GM18508 (cell line): ENCODE measurements around the gene PLXDC1.
"Not testable (repeated sequence)": the region's sequence is repeated elsewhere in the genome, so short reads cannot be mapped to it uniquely, and the experiment has no call there.

ENCODE experiments used
- ATAC-seq: cut with Tn5 transposase; IDR thresholded peaks from one replicate; pipeline ENCODE4 v1.9.1; 2021; ENCODE audit warnings: moderate number of reproducible peaks; ENCODE audit not compliant: insufficient read depth, unreplicated experiment

The PLXDC1 gene

DNA sequence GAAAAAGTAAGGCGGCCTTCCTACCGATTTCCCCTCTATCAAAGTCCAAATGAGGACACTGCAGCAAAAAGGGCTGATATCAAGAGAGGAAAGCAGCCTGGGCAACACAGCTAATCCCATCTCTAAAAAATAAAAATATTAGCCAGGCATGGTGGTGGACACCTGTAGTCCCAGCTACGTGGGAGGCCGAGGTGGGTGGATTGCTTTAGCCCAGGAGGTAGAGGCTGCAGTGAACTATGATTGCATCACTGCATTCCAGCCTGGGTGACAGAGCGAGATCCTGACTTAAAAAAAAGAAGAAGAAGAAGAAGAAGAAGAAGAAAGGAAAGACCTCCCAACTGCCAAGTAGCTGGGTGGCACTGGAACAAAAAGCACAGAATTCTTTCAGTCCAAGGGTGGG, 31.6 kb upstream of the PLXDC1 start:
- ATAC-seq: no peak

DNA sequence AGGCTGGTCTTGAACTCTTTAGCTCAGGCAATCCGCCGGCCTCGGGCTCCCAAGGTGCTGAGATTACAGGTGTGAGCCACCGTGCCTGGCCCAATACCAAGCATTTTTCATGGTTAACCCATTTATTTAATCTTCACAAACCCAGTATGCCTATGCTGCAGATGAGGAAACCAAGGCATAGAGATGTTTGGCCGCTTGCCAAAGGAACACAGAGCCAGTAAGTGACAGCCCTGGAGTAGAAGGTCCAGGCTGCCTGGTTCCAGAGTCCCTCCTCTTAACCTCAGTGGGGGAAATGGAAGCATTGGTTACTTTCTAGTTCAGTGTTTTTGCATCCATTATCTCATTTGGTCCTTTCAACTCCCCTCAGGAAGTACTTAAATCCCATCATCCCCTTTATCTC, 29.9 kb upstream of the PLXDC1 start:
- no peak for ATAC-seq

DNA sequence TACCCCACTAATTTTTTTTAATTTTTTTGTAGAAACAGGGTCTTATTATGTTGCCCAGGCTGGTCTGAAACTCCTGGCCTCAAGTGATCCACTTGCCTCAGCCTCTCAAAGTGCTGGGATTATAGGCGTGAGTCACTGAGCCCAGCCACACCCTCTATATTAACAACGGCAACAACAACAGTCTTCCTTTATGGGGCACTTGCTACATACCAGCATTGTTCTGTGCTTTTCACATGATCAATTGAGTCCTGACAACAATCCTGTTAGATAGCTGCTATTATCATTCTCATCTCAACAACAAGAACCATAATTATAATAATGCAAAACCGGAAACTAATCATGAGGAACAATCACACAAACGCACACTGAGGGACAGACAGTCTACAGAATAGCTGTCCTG, 27.1 kb upstream of the PLXDC1 start:
- ATAC-seq: no peak

DNA sequence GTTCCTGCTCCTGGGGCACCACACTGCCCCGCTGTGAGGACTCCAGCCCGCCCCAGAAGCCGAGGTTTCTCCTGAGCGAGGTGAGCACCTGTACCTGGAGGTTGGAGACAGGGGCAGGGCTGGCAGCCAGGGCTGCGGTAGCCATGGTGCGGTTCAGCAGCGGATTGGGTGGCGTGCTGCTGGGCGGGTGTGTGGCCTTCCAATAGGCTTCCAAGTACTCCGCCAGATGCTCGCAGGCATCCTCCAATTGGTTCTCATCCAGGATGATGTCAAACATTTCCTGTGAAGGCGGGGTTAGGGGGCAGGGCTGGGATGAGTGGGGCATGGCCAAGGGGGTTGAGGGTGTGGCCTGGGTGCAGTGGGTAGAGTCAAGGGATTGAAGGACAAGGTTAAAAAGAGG, 25.8 kb upstream of the PLXDC1 start:
- ATAC-seq: no peak

DNA sequence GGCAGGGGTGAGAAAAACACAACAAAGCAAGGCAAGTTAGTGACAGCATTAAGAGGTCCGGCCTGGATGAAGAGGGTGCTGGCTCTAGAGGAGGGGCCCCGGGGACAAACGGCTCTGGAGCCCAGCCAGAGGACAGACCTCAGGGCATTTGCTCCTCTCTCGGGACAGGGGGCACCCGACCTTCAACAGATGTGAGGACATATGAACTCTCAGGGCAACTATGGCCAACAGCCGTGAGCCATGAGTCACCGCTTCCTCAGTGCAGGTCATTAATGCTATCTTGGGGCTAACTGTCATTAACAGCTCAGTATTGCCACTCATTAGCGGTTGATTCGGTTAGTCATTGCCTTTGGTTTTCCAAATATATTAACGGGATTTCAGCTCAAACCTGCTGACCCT, 24.3 kb upstream of the PLXDC1 start:
- no peak for ATAC-seq

DNA sequence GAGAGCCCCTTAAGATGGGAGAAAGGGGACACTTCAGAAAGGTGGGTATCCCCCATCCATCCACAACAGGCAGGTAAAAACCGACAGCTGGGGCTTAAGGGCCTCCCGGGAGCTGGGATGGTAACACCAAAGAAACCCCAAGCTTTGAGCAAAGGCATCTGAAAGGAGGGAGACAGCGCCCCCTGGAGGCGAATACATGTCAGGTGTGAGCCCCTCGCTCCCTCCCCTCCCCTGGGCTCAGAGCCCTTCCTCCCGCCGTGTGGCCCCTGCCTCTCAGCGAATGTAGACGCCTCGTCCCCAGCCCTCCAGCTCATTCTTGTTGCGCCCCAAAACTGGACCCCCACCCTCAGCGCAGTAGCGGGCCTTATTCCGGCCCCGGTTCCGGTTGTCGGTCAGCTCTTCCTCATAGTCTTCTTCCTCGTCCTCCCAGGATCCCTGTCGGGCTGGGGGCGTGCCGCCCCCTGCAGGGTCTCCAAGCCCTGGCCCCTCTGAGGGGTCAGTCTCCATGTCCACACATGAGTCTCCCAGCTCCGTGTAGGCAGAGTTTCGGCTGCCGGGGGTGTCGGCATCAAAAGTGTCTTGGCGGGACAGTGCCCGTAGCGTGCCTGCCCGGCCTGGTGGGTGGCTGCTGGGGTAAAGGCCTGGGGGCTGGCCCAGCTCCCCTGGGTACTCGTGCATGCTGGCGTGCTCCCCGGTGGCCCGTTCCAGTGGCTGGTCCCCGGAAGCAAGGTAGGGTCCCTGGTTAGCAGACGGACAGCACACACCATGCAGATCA, 23.7 kb upstream of the PLXDC1 start:
- no peak for ATAC-seq

DNA sequence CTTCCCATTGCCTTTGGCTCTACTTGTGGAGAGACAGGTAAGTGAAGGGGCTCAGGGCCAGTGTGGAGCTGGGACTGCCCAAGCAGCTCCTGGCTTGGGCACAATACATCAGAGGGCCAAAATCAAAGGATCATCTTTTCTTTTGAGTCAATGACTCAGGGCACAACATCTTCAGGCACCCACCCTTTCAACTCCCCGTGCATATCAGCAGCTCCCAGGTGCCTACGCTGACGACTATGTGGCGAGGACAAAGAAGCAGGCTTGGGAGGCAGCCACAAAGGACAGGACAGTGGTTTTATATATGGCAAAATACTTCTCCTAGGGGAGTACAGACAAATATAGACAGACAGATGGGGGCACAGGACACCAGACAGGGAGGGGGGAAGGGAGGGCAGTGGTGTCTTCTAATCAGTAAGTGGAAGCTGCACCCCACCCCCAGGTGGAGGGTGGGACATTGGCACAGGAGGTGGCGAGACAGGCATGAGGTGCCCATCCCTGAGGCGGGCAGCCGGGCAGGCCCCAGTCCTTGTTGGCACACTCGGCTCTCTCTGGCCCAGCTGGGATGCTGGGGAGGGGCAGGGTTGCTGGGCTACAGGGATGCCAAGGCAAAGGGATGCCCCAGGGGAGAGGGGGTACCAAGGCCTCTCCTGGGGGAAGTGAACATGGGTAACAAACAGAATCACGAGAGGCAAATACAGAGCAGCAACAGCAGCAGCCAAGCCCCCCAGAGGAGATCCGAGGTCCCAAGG, 22.3 kb upstream of the PLXDC1 start:
- no peak for ATAC-seq

DNA sequence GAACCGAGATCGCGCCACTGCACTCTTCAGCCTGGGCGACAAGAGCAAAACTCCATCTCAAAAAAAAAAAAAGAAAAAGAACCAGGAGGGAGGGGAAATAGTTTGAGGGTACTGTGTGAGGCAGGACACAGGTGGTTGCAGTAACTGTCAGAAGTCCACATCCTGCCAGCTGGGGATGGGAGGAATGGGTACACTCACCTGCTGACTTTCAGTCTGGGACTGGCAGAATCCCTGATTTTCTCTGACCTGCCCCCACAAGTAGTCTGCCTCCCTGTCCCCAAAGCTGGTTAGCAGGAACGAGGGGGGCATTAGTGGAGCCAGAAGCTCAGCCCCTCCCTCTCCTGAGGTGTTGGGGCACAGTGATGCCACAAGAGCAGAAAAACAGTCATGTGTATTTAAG, 21.6 kb upstream of the PLXDC1 start:
- ATAC-seq: no peak

DNA sequence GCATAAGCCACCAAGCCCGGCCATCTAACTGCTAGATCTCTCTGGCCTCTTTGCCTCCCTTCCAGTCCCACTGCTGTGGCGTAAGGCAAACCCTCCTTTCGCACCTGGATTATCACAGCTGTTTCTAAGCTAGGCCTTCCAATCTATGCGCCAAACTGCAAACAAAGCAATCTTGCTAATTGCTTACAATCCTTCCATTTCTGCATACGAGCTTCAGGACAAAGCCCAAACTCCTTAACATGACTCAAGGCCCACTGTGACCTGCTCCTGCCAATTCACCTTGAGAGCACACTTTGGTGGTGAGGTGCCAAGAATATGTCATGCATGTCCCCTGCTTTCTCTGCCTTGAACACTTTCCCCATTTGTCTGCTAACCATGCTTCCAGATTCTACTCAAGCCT, 20.5 kb upstream of the PLXDC1 start:
- ATAC-seq: no peak

DNA sequence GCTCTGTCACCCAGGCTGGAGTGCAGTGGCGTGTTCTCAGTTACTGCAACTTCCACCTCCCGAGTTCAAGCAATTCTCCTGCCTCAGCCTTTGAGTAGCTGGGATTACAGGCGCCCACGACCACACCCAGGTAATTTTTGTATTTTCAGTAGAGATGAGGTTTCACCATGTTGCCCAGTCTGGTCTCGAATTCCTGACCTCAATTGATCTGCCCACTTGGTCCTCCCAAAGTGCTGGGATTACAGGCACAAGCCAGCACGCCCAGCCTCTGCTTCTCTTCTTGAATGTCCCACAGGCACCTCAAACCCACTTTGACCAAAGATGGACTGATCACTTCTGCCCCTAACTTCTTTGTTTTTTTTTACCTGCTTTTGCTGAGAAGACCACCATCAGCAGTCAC, 19.1 kb upstream of the PLXDC1 start:
- ATAC-seq: no peak

DNA sequence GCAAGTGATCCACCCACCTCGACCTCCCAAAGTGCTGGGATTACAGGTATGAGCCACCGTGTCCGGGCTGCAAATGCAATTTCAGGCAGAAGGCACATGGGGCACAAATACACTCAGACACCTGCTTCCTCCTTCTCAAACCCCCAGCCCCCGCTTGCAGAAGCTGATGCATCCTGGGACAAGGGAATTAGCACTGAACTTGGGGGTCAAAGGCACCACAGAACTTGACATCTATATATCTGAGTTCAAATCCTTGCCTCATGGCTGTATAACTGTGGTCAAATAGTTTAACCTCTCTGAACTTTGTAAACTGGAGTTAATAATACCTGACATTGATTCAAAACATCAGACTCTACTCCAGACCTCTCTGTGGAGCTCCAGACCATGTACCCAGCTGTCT, 18.7 kb upstream of the PLXDC1 start:
- ATAC-seq: no peak

DNA sequence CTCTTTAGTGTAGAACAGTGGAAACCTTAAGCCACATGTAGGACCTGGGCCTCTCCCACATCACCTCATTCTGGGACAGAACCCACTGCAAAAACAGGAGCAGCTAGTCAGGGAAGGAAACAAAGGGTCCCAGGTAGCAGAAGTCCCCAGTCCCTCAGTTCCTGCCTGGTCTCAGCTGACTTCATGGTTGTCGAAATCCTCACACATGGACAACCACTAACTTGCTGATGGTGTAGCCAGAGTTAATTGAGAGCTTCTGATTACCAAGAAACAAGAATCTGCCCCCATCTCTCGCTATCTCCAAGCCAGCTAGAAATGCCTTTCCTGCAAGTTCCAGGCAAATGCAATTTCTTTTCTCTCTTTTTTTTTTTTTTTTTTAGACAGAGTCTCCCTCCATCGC, 18.1 kb upstream of the PLXDC1 start:
- no peak for ATAC-seq

DNA sequence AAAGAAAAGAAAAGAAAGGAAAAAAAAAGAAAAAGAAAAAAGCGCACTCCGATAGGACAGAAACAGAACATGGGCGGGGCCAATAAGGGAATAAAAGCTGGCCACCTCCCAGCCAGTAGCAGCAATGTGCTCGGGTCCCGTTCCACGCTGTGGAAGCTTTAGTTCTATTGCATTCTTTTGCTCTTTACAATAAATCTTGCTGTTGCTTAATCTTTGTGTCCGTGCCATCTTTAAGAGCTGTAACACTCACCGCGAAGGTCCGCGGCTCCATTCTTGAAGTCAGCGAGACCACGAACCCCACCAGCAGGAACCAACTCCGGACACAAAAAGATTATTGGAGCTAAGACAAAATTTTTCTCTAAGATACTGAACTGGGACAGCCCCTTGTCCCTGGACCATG, 17.7 kb upstream of the PLXDC1 start:
- no peak for ATAC-seq

DNA sequence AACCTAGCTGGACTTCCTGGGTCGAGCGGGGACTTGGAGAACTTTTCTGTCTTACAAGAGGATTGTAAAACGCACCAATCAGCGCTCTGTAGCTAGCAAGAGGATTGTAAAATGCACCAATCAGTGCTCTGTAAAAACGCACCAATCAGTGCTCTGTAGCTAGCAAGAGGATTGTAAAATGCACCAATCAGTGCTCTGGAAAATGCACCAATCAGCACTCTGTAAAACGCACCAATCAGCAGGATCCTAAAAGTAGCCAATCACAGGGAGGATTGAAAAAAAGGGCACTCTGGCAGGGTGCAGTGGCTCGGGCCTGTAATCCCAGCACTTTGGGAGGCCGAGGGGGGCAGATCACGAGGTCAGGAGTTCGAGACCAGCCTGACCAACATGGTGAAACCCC, 17.1 kb upstream of the PLXDC1 start:
- ATAC-seq: not testable (repeated sequence)

DNA sequence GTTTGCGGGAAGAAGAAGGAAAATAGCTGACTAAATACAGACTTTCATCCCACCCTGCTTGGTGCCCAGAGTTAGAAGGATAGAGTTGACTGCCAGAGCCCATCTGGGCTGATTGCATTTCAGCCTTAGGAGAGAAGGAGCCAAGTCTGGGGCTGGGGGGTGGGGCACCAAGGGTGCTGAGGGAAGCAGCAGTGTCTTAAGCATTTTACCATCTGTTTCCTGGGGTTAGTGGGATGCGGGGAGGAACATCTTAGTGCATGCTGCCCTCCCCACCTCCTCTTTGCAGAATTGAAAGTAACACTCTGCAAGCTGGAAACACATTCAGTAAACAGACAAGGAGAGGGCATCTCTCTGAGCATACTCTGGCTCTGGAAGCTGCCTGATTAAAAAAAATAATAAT, 16.0 kb upstream of the PLXDC1 start:
- no peak for ATAC-seq

DNA sequence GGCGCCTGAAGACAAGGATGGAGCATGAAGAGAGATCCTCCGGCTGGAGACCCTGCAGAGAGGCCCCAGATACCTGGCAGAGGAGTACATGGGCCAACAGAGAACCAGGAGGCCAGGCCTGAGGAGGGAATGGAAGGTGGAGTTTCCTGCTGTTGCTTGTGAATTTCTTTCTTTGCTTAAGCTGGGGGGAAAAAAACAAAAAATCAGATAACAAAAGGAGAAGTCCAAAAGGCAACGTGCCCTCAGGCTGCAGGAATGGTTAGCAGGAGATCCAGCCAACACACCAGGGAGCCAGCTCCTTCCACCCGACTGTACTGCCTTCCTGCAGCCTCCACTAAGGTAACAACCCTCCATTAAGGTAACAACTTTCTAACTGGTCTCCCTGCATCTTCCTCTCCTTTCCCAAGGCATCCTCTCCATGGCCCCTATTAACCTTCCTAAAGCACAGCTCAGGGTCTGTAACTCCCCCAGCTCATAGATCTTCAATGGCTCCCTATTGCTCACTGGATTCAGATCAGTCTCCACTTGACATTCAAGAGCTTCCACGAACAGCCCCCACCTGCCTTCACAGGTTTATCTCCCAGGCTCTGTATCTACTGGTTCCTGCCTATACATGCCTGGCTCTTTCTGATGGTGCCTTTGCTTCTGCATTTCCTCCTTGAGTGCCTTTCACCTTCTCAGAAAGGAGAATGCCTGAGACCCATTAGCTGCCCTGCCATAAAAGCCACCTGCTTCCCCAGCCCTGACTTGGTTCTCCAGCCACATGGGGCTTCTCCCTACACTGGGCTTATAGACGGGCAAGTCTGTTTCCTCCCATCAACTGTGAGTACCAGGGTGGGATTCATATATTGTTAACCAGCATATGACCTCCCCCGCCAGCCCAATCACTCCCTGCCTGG, 15.2 kb upstream of the PLXDC1 start:
- ATAC-seq: no peak

DNA sequence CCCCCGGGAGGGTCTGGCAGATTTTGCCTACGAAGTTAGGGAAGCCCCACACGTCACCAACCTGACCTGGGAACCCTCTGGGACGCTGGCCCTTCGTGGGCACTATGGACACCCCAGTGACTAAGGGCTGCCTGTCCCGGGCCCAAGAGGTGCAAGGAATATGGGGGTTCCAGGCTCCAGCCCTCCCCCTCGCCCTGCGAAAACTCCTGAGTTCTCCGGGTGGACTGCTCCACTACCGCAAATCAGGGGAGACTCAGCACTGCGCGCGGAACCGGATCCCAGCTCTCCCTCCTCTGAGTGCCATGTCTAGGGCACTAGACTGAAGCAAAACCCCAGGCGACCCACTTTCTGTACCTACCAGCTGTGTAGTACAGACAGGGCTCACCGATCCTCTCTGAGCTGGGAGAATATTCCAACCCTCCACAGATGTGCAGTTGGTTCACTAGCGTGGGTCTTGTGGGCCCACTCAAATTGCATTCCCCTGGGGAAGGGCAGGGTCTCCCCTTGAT, 14.5 kb upstream of the PLXDC1 start, which contains the start of gene ARL5C:
TSS of gene ARL5C (minus strand) at position 321 of the 509 bp plus-strand sequence. CDS start 401 bp downstream, outside the sequence.
- no peak for ATAC-seq

DNA sequence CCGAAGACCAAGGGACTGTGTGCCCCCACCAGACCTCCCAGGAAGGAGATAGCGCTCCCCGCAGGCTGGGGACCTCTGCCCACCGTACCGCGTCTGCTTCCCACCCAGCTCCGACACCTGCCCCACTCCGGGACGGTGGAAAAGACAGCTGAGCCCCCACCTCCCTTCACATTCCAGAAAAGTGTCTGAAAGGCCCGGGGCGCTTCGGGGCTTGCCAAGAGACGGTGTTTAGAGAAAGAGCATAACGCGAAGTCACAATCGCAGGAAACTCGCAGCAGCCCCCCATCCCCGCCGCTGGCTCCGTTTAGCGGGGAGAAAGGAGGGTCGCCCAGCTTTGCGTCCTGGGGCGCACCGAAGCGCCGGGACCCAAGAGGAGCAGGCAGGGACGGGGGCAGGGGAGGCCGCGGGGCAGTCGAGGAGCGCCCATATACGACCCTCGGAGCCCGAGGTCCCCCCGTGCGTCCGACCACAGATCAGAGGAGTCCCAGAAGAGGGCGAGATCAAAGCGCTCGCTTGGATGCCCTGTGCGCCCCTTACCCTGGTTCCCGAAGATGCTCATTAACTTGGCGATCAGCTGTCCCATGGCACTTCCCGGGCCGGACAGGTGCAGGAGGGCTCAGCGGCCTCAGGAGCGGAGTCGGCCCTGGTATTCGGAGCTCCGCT, 13.9 kb upstream of the PLXDC1 start:
- ATAC-seq: no peak

DNA sequence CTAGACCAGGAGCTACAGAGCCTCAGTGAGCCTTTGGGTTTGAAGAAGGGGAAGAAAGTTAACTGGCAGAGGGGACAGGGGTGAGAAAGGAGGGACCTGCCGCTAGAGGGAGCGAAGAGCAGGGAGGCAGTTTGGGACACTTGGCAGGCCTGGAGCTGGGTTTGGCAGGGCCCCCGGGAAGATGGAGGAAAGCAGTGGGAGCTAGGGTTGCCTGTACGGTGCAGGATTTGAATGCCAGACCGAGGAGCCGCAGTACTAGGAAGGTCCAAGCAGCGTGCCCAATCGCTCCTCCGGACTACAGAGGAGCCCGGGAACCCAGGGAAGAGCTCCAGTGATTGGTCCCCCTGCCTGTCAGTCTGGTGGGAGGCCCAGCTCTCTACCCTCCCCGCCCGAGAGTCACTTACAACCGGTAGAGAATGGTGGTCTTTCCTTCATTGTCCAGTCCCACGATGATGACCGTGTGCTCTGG, 13.3 kb upstream of the PLXDC1 start:
- ATAC-seq: no peak

DNA sequence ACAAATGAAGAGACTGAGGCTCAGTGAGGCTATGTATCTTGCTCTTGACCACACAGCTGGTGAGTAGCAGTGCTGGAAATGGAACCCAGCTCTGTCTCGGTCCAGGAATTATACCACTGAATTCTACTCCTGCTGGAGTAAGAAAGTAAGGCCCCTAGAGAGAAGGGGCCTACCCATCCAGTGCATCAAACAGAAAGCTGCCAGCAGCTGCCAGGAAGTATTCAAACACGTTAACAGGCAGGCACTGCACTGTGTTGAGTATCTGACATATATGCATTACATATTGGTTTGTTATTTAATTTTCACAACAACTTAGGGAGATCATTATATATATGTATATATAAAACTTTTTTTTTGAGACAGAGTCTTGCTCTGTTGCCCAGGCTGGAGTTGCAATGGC, 10.5 kb upstream of the PLXDC1 start:
- ATAC-seq: no peak
